ENCODE data around the gene MAFG. TPM values are rescaled to one million over a fixed set of nuclear protein-coding genes. Genes with fewer than 3 reads are reported as not detected.

MAFG gene
- total RNA-seq, 2 experiments from 2014 or later, result 13.5 to 14.8 TPM

DNA sequence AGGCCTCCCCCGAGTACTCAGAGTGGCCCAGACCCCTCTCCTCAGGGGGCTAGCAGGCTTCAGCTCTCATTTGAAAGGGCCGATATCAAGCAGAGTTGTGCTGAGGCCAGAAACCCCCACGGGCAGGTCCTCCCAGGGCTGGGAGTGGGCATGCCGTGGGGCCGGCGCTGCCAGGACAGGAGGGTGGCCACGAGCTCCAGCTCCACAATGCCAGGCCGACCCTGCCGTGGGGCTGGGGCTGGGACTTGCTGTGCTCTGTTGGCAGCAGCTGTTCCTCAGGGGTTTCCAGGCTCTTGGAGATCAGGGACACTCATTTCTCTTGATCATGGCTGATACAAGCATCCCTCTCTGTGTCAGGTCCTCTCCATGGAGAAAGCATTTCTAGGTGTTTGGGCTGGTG is 28.6 kb downstream of the MAFG start:
- H3K27ac Mint-ChIP-seq, result no peak overlapping the region
- intact Hi-C loops (cut with micrococcal nuclease), result no loop called here
- no peak for DNase-seq
- no peaks in the 10 kb centered on the region for H3K9me3 Mint-ChIP-seq
- H3K4me1 Mint-ChIP-seq (ENCODE audit: low read depth), result peaks cover 8% of the 10 kb centered on the region
- CTCF ChIA-PET, result interaction anchor here (1.1 kb wide), 1 partner anchor 11 kb away, joined by 3 read pairs; no protein-coding TSS in a partner anchor
- H3K4me3 Mint-ChIP-seq, result no peak overlapping the region
- H3K36me3 Mint-ChIP-seq (ENCODE audit: low read depth), result peaks cover 31% of the 10 kb centered on the region
- peaks cover 9% of the 10 kb centered on the region for H3K27me3 Mint-ChIP-seq (ENCODE audit: low read depth)

DNA sequence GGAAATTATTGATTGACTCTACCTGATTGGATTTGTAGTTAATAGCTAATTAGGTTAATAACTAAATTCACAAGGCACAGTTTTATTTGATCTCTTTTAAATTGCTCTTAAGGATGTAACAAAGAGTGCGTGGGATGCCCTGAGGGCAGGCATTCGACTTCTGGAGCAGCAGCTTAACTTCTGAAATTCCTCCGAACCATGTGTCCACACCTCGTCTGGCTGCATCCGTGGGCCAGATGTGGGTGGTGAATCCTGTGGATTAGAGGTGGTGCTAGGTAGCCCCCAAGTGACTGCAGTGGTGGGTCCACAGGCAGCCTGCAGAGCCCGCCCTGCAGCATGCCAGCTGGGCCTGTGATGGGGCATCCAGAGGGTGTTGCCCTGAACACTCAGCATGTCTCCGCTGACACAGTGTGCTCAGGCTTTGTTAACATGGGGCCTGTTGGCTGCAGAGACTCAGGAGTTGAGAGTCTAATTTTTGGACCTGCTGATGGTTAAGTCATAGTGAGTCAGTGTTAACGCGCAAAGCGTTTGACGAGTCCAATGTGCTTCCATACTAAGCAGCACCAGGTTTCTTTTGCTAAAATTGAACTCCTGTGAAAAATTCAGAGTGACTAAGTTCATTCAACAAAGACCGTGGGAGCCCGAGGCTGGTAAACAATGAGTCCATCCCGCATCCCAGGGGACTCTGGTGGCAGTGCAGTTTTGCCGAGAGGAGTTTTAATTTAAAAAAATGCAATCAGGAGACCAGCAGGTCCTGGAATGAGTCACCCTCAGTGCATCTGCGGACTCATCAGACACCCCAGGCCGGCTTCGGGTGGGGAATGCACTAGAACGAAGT is 29.3 kb downstream of the MAFG start:
- Mint-ChIP-seq H3K27me3 (ENCODE audit: low read depth) (peaks cover 9% of the 10 kb centered on the region), H3K4me1 (ENCODE audit: low read depth) (peaks cover 10% of the 10 kb centered on the region), H3K27ac (no peak overlapping the region), H3K9me3 (no peaks in the 10 kb centered on the region), H3K4me3 (no peak overlapping the region), H3K36me3 (ENCODE audit: low read depth) (peaks cover 32% of the 10 kb centered on the region)
- intact Hi-C loops (cut with micrococcal nuclease), result no loop called here
- DNase-seq, result no peak
- CTCF ChIA-PET, result interaction anchor here (1.1 kb wide), 1 partner anchor 11 kb away, joined by 3 read pairs; no protein-coding TSS in a partner anchor

DNA sequence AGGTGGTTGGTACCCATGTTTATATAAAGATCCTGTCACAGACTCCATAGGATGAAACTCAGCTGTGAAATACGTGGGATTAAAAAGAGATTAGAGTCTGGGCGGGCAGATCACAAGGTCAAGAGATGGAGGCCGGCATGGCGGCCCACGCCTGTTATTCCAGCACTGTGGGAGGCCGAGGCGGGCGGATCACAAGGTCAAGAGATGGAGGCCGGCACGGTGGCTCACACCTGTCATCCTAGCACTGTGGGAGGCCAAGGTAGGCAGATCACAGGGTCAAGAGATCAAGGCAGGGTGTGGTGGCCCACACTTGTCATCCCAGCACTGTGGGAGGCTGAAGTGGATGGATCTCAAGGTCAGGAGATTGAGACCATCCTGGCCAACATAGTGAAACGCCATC is 32.1 kb downstream of the MAFG start:
- intact Hi-C loops (cut with micrococcal nuclease), result no loop called here
- H3K9me3 Mint-ChIP-seq, result no peaks in the 10 kb centered on the region
- H3K4me1 Mint-ChIP-seq (ENCODE audit: low read depth), result peaks cover 6% of the 10 kb centered on the region
- H3K36me3 Mint-ChIP-seq (ENCODE audit: low read depth), result peaks cover 35% of the 10 kb centered on the region
- no peak overlapping the region for H3K27ac Mint-ChIP-seq
- H3K4me3 Mint-ChIP-seq, result no peak overlapping the region
- no peak for DNase-seq
- no peaks in the 10 kb centered on the region for H3K27me3 Mint-ChIP-seq (ENCODE audit: low read depth)
- CTCF ChIA-PET, result no interaction called here

DNA sequence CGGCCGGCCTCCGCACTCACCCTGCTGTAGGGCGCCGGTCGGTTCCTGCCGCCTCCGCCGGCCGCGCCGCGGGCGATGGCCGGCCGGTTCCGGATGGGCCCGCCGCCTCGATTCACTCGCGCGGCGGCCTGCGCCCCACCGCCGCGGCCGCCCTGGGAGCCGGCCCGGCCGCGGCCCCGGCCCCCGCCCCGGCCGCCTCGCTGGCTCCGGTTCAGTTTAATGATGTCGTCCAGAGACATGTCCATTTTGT is 36.3 kb downstream of the MAFG start:
- H3K9me3 Mint-ChIP-seq, result no peaks in the 10 kb centered on the region
- intact Hi-C loops (cut with micrococcal nuclease), result loop anchor here (1.0 to 2.0 kb wide), 4 partner anchors 17 to 58 kb away; partner anchors contain the start of genes MAFG, MCRIP1 and P4HB
- DNase-seq, result no peak
- no peaks in the 10 kb centered on the region for H3K27me3 Mint-ChIP-seq (ENCODE audit: low read depth)
- H3K4me1 Mint-ChIP-seq (ENCODE audit: low read depth), result peaks cover 32% of the 10 kb centered on the region
- peak overlapping the region; percentile 97 for H3K27ac Mint-ChIP-seq
- CTCF ChIA-PET, result interaction anchor here (0.6 to 1.2 kb wide), 2 partner anchors 21 to 37 kb away, joined by 3 to 5 read pairs; no protein-coding TSS in a partner anchor
- peak overlapping the region; percentile 93 for H3K4me3 Mint-ChIP-seq
- peaks cover 45% of the 10 kb centered on the region for H3K36me3 Mint-ChIP-seq (ENCODE audit: low read depth)

GRCh38 chr17:81890447-81891302 is 36.9 kb downstream of the MAFG start:
- CTCF ChIA-PET, result interaction anchor here (0.5 to 1.2 kb wide), 3 partner anchors 21 to 650 kb away, joined by 3 to 6 read pairs (median 5); no protein-coding TSS in a partner anchor
- H3K27ac Mint-ChIP-seq, result peak overlapping the region; percentile 93
- peaks cover 33% of the 10 kb centered on the region for H3K4me1 Mint-ChIP-seq (ENCODE audit: low read depth)
- no peaks in the 10 kb centered on the region for H3K9me3 Mint-ChIP-seq
- peak; percentile 43 for DNase-seq
- intact Hi-C loops (cut with micrococcal nuclease), result loop anchor here (1.0 to 2.0 kb wide), 4 partner anchors 16 to 58 kb away; partner anchors contain the start of genes MAFG, MCRIP1 and P4HB
- H3K27me3 Mint-ChIP-seq (ENCODE audit: low read depth), result no peaks in the 10 kb centered on the region
- H3K4me3 Mint-ChIP-seq, result peak overlapping the region; percentile 85
- H3K36me3 Mint-ChIP-seq (ENCODE audit: low read depth), result peaks cover 44% of the 10 kb centered on the region

GRCh38 chr17:81889602-81890001 is 37.9 kb downstream of the MAFG start:
- H3K4me1 Mint-ChIP-seq (ENCODE audit: low read depth), result peaks cover 36% of the 10 kb centered on the region
- CTCF ChIA-PET, result interaction anchor here (0.5 kb wide), 1 partner anchor 375 kb away, joined by 4 read pairs; no protein-coding TSS in a partner anchor
- peak overlapping the region; percentile 93 for H3K27ac Mint-ChIP-seq
- no peak for DNase-seq
- H3K36me3 Mint-ChIP-seq (ENCODE audit: low read depth), result peaks cover 49% of the 10 kb centered on the region
- H3K9me3 Mint-ChIP-seq, result no peaks in the 10 kb centered on the region
- peak overlapping the region; percentile 85 for H3K4me3 Mint-ChIP-seq
- H3K27me3 Mint-ChIP-seq (ENCODE audit: low read depth), result no peaks in the 10 kb centered on the region
- intact Hi-C loops (cut with micrococcal nuclease), result loop anchor here (2.0 kb wide), 2 partner anchors 37 to 57 kb away; partner anchors contain the start of genes MAFG and MCRIP1

GRCh38 chr17:81888988-81889595 is 38.4 kb downstream of the MAFG start:
- peaks cover 36% of the 10 kb centered on the region for H3K4me1 Mint-ChIP-seq (ENCODE audit: low read depth)
- CTCF ChIA-PET, result no interaction called here
- H3K9me3 Mint-ChIP-seq, result no peaks in the 10 kb centered on the region
- peaks cover 50% of the 10 kb centered on the region for H3K36me3 Mint-ChIP-seq (ENCODE audit: low read depth)
- intact Hi-C loops (cut with micrococcal nuclease), result no loop called here
- H3K4me3 Mint-ChIP-seq, result peak overlapping the region; percentile 85
- H3K27me3 Mint-ChIP-seq (ENCODE audit: low read depth), result no peaks in the 10 kb centered on the region
- no peak for DNase-seq
- no peak overlapping the region for H3K27ac Mint-ChIP-seq

- DNase-seq, result no peak
- Mint-ChIP-seq H3K27ac (no peak overlapping the region), H3K4me3 (peak overlapping the region; percentile 85), H3K36me3 (ENCODE audit: low read depth) (peaks cover 49% of the 10 kb centered on the region), H3K9me3 (no peaks in the 10 kb centered on the region), H3K4me1 (ENCODE audit: low read depth) (peaks cover 33% of the 10 kb centered on the region), H3K27me3 (ENCODE audit: low read depth) (no peaks in the 10 kb centered on the region)
- CTCF ChIA-PET, result no interaction called here
- intact Hi-C loops (cut with micrococcal nuclease), result no loop called here
Observed at GRCh38 chr17:81888105-81888987, 39.2 kb downstream of the MAFG start.

DNA sequence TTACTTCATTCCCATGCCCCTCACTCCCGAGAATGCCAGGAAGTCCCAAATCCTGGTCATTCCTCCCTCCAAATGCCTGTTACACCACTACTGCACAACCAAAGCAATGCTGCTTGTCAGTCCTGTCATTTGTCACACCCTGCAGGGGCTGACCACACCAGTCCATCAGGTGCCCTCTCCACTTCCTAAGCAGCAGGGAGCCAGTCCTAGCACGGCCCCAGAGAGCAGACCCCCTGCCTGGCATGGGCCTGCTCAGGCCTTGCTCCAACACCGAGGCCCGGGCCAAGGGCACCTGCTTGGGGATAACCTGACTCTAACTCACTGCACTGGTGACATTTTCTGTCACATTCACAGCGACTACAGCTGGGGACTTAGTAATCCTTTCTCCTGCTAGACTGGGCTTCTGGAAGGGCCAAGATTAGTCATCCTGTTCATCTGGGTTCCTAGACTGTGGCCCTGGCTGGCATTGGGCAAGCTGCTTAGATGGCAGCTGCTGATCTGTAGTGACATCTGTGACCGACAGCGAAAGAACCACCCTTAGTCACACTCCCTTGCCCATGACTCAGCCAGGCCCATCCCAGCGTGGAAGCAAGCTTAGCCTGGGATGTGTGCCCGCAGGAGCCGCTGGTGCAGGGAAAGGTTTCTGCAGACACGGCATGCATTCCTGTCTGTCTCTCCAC is 41.5 kb downstream of the MAFG start:
- no peak for DNase-seq
- Mint-ChIP-seq H3K9me3 (no peaks in the 10 kb centered on the region), H3K4me3 (no peak overlapping the region), H3K27ac (peak overlapping the region; percentile 51), H3K27me3 (ENCODE audit: low read depth) (no peaks in the 10 kb centered on the region), H3K36me3 (ENCODE audit: low read depth) (peaks cover 59% of the 10 kb centered on the region), H3K4me1 (ENCODE audit: low read depth) (peaks cover 30% of the 10 kb centered on the region)
- intact Hi-C loops (cut with micrococcal nuclease), result no loop called here
- CTCF ChIA-PET, result interaction anchor here (1.4 kb wide), 1 partner anchor 20 kb away, joined by 3 read pairs; no protein-coding TSS in a partner anchor

GRCh38 chr17:81885454-81885853 is 42.1 kb downstream of the MAFG start:
- Mint-ChIP-seq H3K4me3 (no peak overlapping the region), H3K4me1 (ENCODE audit: low read depth) (peaks cover 30% of the 10 kb centered on the region), H3K36me3 (ENCODE audit: low read depth) (peaks cover 55% of the 10 kb centered on the region), H3K9me3 (no peaks in the 10 kb centered on the region), H3K27me3 (ENCODE audit: low read depth) (no peaks in the 10 kb centered on the region), H3K27ac (peak overlapping the region; percentile 51)
- intact Hi-C loops (cut with micrococcal nuclease), result no loop called here
- CTCF ChIA-PET, result interaction anchor here (1.1 to 1.4 kb wide), 2 partner anchors 19 to 42 kb away, joined by 3 read pairs; no protein-coding TSS in a partner anchor
- DNase-seq, result no peak

DNA sequence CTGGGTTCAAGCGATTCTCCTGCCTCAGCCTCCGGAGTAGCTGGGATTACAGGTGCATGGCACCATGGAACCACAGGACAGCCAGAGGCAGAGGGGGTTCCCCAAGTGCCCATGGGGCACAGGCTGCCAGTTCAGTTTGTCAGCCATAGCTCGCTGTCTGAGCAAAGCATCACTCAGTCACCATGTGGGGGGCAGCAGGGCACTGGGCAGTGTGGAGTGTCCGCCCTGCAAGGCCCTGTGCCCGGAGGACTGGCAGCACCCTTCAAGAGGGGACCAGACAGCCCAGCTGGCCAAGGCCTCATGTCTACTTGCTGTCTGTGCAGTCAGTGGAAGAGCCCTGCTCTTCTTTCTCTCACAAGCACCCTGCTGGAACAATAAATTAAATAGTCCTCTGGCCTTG is 42.6 kb downstream of the MAFG start:
- peaks cover 53% of the 10 kb centered on the region for H3K36me3 Mint-ChIP-seq (ENCODE audit: low read depth)
- no peak for DNase-seq
- CTCF ChIA-PET, result interaction anchor here (1.1 to 1.4 kb wide), 2 partner anchors 19 to 43 kb away, joined by 3 read pairs; no protein-coding TSS in a partner anchor
- no peaks in the 10 kb centered on the region for H3K27me3 Mint-ChIP-seq (ENCODE audit: low read depth)
- intact Hi-C loops (cut with micrococcal nuclease), result no loop called here
- H3K4me1 Mint-ChIP-seq (ENCODE audit: low read depth), result peaks cover 26% of the 10 kb centered on the region
- H3K9me3 Mint-ChIP-seq, result no peaks in the 10 kb centered on the region
- H3K27ac Mint-ChIP-seq, result no peak overlapping the region
- H3K4me3 Mint-ChIP-seq, result no peak overlapping the region

All from activated naive CD4-positive, alpha-beta T cell treated with anti-CD3 and anti-CD28 coated beads for 36 hours (primary cell).